Progenitor cell of endocrine pancreas (in vitro differentiated cells): ENCODE results near the gene WDR37. TPM values are rescaled to one million over a fixed set of nuclear protein-coding genes. Genes with fewer than 3 reads are reported as not detected.

ENCODE experiments used
- DNase-seq: peaks from one replicate; pipeline ENCODE4 v3.0.0; 2021; ENCODE audit warnings: low spot score; ENCODE audit not compliant: unreplicated experiment
- H3K27ac Mint-ChIP-seq: 2 replicates; pipeline ENCODE4 v1.8.0; 2021; ENCODE audit warnings: mild to moderate bottlenecking, moderate library complexity, mixed read lengths
- H3K27me3 Mint-ChIP-seq: 2 replicates; pipeline ENCODE4 v1.8.0; 2021; ENCODE audit warnings: mixed read lengths
- H3K36me3 Mint-ChIP-seq: 2 replicates; pipeline ENCODE4 v1.8.0; 2022; ENCODE audit warnings: mixed read lengths; ENCODE audit not compliant: insufficient read depth
- H3K4me1 Mint-ChIP-seq: 2 replicates; pipeline ENCODE4 v1.8.0; 2021; ENCODE audit warnings: low read depth, mixed read lengths
- H3K4me3 Mint-ChIP-seq: 2 replicates; pipeline ENCODE4 v1.8.0; 2021; ENCODE audit warnings: low read depth, mild to moderate bottlenecking, moderate library complexity, mixed read lengths
- H3K9me3 Mint-ChIP-seq: 2 replicates; pipeline ENCODE4 v1.8.0; 2021; ENCODE audit warnings: low read depth, mixed read lengths
- total RNA-seq: library from RNA; stranded (reverse); gene quantifications from 2 replicates; pipeline ENCODE4 v1.2.1, GENCODE V29; 2021
- TF ChIP-seq, protein P1 (sequence below): fragments of 200-600 bp; sonication (generic); IDR thresholded peaks from one replicate; pipeline ENCODE4 v1.5.0; 2021; ENCODE audit warnings: antibody characterized with exemption, mild to moderate bottlenecking; ENCODE audit not compliant: unreplicated experiment

Gene WDR37
- total RNA-seq, 1 donor from 2014 or later: 18.7 TPM

DNA sequence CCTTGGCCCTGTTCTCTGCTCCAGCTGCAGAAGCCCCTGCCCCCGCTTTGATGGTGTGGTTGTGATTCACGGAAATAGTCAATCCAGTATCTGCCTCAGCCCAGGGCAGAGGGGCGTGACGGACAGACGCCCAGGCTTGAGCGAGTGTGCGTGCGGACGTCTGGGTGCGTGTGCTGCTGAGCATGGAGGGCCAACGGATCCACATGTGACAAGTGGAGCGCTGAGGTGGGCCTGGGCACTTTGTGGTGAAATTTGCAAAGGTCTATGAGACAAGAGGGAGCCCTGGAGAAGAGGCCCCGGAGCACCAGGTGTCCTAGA lies 94.4 kb downstream of the WDR37 start:
- Mint-ChIP-seq H3K9me3 (peaks cover 6% of the 10 kb centered on the region), H3K36me3 (peaks cover 4% of the 10 kb centered on the region), H3K4me3 (no peak overlapping the region), H3K27me3 (peaks cover 11% of the 10 kb centered on the region), H3K27ac (peak overlapping the region; percentile 58), H3K4me1 (peaks cover 22% of the 10 kb centered on the region)
- DNase-seq: no peak
- TF ChIP-seq, protein P1, sequence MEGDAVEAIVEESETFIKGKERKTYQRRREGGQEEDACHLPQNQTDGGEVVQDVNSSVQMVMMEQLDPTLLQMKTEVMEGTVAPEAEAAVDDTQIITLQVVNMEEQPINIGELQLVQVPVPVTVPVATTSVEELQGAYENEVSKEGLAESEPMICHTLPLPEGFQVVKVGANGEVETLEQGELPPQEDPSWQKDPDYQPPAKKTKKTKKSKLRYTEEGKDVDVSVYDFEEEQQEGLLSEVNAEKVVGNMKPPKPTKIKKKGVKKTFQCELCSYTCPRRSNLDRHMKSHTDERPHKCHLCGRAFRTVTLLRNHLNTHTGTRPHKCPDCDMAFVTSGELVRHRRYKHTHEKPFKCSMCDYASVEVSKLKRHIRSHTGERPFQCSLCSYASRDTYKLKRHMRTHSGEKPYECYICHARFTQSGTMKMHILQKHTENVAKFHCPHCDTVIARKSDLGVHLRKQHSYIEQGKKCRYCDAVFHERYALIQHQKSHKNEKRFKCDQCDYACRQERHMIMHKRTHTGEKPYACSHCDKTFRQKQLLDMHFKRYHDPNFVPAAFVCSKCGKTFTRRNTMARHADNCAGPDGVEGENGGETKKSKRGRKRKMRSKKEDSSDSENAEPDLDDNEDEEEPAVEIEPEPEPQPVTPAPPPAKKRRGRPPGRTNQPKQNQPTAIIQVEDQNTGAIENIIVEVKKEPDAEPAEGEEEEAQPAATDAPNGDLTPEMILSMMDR: no peak

DNA sequence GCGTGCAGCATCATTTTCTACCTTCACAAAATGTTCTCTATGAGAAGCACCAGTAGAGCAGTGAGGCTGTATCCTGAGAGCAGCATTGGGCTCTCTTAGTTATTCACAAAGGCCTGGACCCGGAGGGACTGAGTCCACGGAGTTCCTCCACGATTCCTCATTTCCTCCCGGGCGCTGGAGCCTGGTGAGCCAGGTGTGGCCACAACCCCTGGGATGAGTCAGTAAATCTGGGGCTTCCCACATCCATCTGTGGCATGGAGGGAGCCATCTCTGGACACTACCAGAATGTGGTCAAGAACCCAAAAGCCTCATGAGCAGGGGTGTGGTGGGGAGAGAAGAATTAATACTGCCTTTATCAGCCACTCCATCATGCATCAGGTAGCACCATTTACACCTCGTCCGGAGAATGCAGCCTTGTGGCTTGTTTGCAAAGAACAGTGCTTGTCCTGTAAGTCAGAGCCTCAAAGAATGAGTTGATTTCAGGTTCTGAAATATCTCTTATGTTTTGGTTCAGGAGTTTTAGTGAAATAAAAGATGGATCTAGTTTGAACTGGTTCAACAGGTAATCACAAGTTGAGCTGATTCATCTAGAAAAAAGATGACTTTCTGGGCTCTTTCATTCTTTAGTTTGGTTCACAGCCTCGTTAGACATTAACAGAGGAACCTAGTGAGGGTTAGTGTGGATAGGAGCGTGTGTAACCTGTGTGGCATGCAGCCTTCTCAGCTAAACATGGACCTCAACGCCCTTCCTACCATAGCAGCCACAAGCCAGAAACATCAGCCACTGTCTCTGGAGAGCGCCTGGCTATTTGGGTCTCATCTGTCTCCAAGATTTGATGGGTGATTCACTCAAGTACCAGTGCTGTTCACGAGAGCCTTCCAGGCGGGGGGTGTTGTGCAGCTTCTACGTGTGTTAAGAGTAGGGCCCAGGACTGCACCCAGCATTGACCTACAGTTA lies 95.2 kb downstream of the WDR37 start:
- Mint-ChIP-seq H3K9me3 (peaks cover 6% of the 10 kb centered on the region), H3K4me1 (peaks cover 22% of the 10 kb centered on the region), H3K36me3 (peaks cover 4% of the 10 kb centered on the region), H3K27ac (peak overlapping the region; percentile 58), H3K27me3 (peaks cover 11% of the 10 kb centered on the region), H3K4me3 (no peak overlapping the region)
- DNase-seq: no peak
- TF ChIP-seq, protein P1: no peak

DNA sequence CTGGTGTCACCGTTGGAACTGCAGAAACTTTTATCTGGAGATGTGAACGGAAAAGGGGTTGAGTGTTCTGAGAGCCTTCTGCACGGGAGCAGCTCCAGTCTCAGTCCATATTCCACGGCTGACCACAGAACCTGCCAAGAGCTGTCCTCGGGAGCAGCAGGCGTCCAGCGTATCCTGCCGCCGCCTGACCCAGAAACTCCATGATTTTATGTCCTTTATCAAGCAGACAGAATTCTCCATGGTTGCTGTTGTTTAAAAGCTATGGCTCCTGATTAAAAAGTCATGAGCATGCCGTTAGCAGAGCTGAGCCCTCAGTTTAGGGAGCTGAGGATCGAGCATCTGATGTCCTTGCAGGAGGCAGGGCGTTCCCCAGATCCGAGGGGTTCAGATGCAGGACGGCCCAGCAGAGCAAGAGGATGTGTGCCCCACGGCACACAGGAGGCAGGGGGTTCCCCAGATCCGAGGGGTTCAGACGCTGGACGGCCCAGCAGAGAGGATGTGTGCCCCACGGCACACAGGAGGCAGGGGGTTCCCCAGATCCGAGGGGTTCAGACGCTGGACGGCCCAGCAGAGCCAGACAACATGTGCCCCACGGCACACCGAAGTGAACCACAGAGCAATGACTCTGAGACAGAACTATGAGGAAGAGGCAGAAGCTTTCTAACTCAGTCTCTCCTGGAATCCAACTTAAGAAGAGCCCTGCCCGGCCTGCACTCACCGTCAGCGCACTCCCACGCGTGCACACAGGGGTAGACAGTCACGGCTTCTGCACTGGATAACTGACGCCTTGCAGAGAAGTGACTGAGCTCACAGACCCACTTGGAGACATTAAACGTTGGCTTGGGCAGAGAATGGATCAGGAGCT lies 96.4 kb downstream of the WDR37 start:
- H3K4me1 Mint-ChIP-seq: peaks cover 22% of the 10 kb centered on the region
- peaks cover 18% of the 10 kb centered on the region for H3K27me3 Mint-ChIP-seq
- no peaks in the 10 kb centered on the region for H3K9me3 Mint-ChIP-seq
- no peak overlapping the region for H3K27ac Mint-ChIP-seq
- H3K4me3 Mint-ChIP-seq: no peak overlapping the region
- no peak for DNase-seq
- H3K36me3 Mint-ChIP-seq: no peaks in the 10 kb centered on the region
- TF ChIP-seq, protein P1: no peak

DNA sequence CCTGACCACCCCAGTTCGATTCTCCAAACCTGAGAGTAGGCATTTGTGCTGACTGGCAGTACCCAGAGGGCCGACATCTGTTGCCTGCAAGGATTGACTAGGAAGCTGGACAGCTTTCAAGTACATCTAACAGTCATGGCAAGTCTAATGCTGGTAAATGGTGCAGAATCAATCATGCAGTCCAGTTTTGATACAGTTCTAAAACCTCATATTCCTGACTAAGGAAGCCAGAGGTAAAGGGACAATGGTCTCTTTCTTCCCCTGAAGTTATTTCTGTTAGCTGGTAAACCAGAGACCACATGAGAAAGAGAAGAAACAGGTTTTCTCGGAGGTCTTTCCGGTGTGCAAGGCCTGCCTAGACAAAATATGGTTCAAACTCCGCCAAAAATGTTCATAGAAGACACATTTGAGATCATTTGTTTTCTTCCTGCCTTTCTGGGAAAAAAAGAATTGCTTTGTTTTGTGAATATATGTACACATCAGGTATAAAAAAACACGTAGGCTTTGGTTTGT lies 97.1 kb downstream of the WDR37 start:
- H3K4me3 Mint-ChIP-seq: no peak overlapping the region
- H3K9me3 Mint-ChIP-seq: no peaks in the 10 kb centered on the region
- TF ChIP-seq, protein P1: no peak
- H3K27ac Mint-ChIP-seq: no peak overlapping the region
- DNase-seq: no peak
- H3K27me3 Mint-ChIP-seq: peaks cover 21% of the 10 kb centered on the region
- no peaks in the 10 kb centered on the region for H3K36me3 Mint-ChIP-seq
- peaks cover 22% of the 10 kb centered on the region for H3K4me1 Mint-ChIP-seq

DNA sequence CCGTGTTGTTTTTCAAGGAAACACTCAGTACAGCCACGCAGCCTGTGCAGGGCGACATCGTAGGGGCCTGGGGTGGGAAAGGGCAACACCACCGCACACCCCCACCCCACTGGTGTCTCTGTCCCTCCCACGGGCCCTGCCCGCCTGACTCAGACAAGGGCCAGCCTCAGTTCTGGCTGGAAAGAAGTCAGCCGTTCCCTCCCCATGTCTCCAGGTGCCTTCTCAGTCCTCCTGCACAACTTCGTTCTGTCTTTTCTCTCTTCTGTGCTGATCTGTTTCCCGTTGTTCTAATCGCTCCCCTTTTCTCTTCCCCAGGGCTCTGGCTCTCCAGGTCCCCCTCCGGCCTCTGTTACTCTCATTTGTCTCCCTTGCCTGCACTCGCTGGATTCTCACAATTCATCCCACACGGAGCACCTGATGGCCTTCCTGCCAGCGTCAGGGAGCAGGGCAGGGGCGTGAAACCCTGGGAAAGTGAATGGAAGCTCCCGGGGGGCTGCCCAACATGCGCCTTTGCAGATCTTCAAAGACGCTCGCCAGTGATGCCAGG lies 97.7 kb downstream of the WDR37 start:
- Mint-ChIP-seq H3K36me3 (no peaks in the 10 kb centered on the region), H3K9me3 (no peaks in the 10 kb centered on the region)

More for the DNA sequence above, 97.7 kb downstream of the WDR37 start:
- TF ChIP-seq, protein P1: no peak
- Mint-ChIP-seq H3K4me1 (peaks cover 22% of the 10 kb centered on the region), H3K27ac (no peak overlapping the region), H3K4me3 (no peak overlapping the region), H3K27me3 (peaks cover 21% of the 10 kb centered on the region)
- no peak for DNase-seq
